Stimulated activated CD4-positive, alpha-beta T cell treated with anti-CD3 and anti-CD28 coated beads, TNF-alpha, amount 100 ng/mL, for 48 hours (primary cell): ENCODE data around the gene ITPR1.

Source experiments
- DNase-seq, 3 donors: peaks; one replicate each; pipeline ENCODE4 v3.0.0-alpha.2; 2020; ENCODE audit warnings: low read depth in 3 of 3

The ITPR1 gene

DNA sequence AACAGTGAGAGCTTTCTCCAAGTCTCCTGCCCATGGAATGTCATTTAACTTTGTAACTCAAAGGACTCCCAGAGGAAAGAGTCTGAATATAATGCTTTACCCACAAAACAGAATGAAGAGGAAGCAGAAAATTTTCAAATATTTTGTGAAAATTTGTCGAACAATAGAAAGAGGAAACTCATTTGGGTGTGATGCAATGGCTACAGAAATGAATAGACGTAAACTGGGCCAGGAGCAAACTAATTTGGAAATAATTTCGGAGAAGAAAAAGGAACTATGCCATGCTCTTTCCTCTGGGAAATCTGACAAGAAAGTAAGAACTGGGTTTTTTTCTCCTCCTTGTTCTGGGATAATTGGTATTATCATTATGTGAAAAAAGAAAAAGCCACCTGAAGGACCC, 14.9 kb upstream of the ITPR1 start:
- no peak for DNase-seq

DNA sequence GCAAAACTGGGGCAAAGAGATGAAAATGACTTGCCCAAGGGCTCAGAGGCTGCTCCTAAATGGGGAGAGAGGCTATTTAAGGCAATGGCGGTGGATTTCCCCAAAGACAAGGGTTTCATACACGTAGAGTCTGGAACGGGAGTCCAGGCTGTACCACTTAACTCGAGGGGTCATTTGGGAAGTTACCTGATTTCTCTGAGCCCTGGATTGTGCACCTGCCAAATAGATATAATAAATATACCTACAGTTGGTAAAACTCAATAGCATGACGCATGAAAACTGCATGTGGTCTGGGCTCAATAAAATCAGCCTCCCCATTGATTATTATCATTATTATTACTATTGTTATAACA, 1.3 kb upstream of the ITPR1 start:
- DNase-seq, result no peak

DNA sequence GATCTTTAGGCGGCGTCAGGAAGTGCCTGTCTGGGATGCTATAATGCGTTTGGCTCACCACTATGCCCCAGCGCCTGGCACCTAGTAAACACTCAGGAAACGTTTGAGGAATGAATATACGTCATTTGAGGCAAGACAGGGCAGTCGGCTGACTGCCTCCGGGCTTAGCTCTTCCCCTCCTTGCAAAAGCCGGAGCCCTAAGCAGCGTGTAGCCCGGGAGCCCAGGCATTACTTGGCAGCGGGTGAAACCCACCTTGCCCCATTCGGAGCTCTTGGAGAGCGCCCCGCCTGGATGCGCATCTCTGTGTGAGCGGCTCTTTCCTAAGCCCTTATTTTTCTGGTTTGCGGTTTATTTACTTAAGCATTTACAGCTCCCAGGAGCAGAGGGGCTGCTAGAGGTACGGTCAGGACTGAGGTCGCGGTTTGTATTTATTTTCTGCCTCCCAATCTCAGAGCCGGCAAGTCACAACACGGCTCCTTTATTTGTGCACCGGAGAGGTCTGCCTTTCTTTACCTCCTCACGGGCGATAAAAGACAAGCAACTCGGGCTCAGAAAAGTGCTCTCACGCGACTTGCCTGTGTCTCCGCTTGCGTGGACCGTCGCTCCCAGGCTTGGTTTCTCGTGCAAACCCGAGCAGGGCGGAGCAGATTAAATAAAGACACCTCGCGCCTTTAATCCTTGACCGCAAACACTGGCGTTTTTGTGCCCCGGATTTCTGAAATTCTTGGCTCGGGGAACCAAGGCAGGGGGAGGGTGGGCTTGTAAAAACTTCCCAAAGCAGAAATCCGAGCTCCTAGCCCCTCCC, 737 bp upstream of the ITPR1 start:
- peak in 1 of 3 donors; percentile 19 for DNase-seq

DNA sequence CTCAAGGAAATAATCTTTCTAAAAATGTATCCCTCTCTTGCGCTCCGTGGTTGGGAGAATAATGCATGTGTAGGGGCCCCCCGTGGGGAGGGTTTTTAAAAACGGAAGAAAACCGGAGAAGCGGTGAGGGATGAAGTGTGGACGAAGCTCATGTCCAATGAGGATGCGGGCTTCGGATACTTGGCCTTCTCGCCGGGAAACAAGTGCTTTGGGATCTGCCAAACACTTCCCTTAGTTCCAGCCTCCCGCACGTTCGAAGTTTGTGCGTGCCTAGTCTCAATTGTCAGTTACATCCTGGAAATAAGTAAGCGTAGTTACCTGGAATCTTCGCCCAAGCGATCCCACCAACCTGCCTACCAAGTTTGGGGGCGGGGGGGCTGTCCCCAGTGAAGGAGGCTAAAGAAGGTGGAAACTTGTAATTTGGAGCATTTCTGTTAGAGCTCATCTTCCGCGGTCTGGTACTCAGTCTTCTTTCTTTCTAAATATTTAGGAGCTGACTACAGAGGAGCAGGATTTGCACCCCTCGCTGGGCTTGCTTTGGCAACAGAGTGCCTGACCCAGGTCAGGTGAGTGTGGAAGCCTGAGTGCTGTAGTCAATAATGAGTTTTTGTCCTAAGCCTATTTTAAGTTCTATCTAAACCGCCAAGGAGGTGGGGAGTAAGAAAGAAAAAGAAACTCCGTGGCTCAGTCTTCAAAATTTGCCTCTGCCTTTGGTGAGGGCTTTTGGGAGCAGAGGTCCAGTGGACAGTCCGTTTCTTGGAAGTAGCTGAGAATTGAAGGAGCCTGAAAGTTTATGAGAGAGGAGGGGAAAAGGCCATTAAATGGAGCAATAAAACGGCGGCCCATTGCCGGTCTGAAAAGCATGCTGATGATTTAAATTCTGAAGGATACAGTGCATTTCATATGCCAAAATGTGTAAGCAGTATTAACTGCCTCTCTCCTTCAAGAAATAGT, 1.1 kb downstream of the ITPR1 start:
- DNase-seq, result no peak

DNA sequence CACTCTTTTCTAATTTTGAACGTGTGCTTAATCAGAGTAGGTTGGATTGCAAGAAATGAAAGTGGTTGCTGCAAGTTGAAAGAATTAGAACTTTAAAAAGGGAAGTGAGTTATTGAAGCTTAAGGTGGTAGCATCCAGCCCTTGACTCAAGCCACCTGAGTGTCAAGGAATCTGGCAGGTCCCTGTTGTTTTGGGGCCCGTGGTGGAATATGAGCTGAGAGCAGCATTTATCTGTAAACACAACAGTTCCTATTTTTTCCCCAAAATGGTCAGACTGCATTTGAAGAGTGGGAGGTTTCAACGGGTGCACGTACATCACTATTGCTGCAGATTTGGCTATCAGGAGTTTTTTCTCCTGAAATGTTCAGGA, 1.7 kb downstream of the ITPR1 start:
- no peak for DNase-seq

DNA sequence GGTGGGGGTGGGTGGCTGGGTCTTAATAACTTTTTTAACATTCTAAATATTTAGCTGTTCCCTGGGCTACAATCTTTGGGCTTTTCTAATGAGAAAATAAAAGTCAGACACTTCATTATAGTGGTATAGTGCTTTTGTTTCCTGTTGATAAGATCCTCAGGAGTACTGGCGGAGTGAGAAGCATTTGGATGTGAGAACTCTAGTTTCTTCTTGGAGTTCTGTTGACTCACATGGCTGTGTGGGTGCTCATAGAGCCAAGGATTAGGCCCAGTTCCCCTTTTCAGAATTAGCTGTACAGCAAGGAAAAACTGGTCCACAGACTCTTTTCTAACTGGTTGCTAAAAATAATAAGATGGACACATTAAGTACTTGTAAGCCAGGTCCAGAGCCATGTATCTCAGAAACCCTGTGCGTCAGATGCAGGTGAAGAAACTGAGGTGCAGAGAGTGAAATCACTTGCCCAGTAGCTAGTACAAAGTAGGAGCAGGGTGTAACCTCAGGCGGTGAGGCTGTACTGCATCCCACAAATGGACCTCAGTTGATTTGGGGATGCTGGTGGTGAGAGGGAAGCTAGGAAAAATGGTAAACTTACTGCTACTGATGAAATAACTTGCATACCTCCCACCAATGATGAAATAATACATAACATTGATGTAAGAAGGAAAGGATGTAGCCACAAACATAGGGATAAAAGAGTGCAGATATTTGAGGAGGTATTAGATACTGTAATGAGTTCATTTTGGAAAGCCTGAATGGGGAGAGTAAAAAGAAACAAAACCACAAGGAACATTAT, 2.3 kb downstream of the ITPR1 start:
- DNase-seq, result no peak

DNA sequence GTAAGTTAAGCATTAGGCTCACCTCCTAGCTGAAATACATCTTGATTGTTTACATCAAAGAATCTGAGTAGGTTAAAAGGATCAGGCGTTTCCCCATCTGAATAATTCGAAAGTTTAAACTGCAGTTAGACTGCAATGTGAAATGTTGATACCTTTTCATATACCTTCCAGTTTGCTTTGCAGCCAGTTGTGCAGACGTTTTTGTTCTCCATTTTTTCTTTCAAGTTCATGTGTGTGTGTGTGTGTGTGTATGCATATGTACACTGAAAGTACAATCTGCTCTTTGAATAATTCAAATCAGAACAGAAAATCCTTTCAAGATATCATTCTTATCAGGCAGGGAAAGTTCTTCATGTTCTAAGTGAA, 2.9 kb downstream of the ITPR1 start:
- DNase-seq, result no peak

DNA sequence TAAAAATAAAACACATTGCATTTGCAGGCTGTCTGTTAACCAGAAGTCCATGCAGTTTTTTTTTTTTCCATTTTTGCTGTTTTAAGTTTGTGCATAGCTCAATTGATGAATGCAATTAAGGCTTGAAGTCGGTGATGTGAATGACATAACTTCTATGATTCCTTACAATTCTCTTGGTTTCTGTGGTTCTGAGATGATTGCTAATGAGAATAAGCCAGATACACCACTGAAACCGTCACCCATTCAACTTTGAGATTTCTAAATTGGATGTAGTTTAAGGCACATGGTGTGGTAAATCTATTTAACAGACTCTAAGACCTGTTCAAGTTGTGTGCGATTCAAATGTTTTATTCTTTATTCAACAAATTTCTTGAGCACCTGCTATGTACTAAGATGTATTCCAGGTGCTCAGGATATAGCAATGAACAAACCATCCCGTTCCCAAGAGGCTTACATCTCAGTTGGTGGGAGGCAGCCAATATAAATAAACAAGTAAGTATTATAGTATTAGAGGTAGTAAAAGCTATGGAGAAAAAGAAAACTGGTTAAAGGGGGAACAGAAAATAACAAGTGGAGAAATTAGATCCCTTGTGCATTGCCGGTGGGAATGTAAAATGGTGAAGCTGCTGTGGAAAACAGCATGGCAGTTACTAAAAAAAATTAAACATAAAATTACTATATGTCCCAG, 4.0 kb downstream of the ITPR1 start:
- no peak for DNase-seq

DNA sequence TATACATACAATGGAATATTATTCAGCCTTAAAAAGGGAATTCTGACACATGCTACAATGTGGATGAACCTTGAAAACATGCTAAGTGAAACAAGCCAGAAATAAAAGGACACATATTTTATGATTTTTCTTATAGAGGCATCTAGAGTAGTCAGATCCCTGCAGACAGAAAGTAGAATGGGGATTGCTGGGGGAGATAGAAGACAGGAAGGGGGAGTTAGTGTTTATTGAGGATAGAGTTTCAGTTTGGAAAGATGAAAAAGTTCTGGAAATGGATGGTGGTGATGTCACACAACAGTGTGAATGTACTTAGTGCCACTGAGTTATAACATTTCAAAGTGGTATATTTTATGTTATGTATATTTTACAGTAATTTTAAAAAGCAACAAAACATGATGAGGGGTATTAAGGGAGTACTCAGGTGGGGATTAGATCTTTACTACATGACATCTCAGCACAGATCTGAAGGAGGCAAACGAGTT, 4.7 kb downstream of the ITPR1 start:
- no peak for DNase-seq

DNA sequence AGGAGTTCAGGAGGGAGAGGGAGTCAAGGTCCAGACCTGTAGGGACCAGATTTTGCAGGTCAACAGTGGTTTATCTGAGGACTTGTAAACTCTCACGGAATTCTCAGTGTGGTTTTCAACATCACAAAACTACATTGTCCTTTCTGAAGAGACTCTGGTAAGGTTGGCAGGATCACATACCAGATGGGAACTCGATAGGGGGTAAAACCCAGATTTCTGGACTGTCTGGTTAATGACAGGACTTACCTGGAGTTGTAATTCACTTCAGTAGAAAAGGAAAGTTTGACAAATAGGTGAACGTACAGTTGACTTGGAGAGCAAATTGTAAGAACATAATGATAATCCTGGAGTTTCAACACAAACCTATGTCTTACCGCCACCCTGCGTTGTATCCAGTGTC, 5.3 kb downstream of the ITPR1 start:
- no peak for DNase-seq

DNA sequence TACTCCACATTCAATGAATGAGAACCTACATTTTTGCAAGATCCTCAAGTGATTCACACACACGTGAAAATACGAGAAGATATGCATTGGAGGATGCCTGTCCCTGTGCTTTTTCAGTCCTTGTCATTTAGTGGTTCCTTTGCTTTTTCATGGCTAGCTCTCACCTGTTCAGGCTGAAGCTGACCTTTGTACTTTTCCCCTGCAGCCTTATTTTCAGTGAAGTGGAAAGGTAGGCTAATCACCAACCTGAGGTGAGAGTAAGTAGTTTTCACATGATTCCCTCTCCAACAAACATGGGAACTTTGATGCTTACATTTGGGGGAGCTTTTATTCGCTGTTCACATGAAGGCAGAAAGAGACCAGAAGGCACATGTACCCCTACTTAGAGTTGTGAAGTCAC, 8.3 kb downstream of the ITPR1 start:
- no peak for DNase-seq

DNA sequence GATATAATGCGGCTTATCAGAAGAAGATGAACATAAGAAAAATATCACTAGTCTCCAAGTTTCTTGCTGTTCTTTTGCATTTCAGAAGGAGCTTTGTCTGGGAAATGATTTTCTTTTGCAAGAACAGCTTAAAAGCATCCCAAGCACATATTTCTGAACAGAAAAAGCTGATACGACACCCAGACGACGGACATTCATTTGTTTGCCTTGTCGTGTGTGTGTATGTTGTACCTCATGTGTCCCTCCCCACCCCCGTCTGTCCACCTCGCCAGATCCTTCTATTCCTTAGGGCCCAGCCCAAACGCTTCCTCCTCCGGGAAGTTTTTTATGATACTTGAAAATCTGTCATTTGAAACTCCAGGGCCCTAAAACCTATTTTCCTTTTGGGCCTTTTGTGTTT, 8.8 kb downstream of the ITPR1 start:
- no peak for DNase-seq

DNA sequence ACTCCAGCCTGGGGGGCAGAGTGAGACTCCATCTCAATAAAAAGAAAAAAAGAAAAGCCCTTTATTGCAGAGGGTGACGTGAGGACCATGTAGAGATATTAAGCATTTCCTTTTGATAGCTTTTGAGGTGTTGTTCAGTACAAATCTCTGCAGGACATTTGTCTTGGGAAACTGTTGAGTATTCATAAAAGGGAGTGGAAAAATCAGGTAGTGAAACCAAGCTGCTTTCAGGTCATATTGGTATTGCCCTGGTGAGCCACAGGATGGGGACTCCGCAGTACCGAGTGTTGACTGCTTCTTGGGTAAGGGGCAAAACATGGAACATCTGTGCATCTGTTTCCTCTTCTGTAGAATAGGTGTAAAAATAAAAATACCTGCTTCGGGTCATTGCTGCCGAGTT, 9.9 kb downstream of the ITPR1 start:
- no peak for DNase-seq

DNA sequence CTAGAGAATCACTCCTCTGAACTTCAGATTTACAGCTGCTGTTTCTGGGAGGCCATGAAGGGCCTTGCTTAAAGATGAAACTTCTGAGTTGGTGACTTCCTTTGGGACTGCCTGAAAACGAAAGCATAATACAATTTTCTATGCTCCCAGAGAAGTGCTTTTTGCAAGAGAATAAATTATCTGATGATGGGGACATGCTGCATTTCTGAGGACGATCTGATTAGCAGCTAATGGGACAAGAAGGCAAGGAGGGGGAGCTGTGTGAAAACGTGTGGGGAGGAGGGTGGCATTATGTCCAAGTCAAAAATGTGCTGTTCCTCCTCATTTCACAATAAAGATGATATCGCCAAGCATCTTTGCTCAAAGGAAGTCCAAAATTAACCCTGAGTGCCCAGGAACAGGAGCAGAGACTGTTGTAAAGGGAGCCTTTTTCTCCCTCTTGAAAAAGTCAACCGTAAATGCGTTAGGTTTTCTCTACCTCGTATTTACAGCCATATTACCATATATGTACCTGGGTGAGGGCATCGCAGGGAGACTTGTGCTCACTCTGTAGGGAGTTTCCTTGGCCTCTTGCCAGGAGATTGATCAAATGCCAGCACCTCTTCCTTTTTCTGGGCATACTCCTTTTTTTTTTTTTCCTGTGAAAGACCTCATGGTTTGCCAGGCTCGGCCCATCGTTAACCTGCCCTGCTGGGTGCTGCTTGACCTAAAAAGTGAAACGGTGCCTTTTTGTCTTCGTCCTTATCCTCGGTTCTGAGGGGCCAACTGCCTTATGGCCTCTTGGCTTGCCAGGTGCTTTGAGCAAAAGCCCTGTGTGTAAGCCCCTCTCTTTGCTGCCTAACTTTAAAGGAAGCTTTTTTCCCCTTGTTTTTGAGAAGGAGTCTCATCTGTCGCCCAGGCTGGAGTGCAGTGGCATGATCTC, 11.5 kb downstream of the ITPR1 start:
- peak in 1 of 3 donors; percentile 25 for DNase-seq

DNA sequence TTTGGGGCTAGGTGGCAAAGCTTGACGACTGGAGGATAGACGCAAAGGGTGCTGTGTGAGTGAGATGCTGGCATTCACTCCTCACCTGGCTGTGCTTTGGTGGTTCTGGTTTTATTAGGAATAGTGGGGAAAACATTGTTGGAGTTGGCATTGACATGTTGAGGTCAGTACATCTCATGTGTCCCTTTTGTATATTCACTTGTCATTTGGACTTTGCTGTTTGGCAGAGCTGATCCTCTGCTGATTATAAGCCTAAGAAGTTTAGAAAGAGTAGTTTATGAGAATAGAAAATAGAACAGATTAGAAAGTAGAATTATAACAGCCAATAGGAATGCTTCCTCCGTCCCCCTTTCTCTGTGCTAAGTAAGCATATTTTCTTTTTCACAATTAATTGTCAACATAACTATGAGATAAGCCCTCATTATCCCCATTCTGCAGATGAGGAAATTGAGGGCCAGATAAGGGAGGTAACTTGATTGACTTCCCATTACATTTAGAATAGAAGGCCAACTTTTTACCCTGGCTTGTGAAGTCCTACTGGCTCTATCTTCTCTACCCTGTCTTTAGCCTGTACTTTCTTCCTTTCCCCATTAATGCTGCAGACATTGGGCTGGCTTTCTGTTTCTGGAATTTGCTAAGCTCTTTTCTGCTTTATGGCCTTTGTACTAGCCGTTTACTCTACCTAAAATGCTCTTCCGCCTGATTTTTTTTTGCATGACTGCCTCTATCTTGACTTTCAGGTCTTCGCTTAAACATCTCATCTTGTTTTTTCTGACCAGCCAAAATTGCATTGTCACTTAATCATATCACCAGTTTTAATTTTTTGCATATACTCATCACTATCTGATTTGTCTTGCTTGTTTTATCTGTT, 12.8 kb downstream of the ITPR1 start:
- DNase-seq, result no peak

DNA sequence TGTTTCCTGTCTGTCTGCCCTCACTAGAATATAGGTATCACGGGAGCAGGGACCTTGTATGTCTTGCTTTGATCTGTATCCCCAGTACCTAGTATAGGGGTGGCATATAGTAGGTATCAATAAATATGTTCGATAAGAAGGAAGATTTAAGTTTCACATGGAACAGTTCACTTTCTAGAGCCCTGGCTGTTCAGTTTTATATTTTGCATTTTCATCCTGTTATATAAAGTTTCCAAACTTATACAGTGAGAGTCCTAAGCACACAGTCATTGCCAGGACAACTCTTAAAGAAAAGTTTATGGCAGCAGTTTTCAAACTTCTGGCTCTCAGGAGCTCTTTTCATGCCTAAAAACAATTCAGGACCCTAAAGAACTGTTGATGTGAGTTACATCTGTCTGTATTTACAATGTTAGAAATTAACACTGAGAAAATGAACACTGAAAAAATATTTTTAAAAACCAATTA, 13.4 kb downstream of the ITPR1 start:
- no peak for DNase-seq

DNA sequence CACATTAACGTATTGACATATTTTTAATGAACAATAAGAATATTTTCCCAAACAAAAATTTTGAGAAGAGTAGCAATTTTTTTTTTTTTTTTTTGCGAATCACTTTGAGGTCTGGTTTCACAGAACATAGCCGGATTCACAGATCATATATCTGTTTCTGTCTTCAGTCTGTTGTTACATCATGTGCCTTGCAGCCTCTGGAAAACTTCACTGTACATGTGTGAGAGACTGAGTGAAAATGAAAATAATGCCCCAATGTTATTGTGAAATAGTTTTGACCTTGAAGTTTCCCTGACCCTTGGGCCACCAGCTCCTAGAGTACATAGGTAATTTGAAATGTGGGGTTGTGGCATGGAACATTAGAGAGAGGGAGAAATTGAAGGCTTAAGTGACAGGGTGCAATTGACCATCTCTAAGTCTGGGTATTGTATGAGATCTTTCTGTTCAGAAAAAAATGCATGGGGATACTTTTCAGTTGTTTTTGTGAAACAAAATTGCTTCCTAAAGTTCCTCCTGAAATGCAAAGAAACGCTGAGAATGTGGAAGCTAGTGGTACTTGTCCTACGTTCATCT, 14.0 kb downstream of the ITPR1 start:
- DNase-seq, result no peak

DNA sequence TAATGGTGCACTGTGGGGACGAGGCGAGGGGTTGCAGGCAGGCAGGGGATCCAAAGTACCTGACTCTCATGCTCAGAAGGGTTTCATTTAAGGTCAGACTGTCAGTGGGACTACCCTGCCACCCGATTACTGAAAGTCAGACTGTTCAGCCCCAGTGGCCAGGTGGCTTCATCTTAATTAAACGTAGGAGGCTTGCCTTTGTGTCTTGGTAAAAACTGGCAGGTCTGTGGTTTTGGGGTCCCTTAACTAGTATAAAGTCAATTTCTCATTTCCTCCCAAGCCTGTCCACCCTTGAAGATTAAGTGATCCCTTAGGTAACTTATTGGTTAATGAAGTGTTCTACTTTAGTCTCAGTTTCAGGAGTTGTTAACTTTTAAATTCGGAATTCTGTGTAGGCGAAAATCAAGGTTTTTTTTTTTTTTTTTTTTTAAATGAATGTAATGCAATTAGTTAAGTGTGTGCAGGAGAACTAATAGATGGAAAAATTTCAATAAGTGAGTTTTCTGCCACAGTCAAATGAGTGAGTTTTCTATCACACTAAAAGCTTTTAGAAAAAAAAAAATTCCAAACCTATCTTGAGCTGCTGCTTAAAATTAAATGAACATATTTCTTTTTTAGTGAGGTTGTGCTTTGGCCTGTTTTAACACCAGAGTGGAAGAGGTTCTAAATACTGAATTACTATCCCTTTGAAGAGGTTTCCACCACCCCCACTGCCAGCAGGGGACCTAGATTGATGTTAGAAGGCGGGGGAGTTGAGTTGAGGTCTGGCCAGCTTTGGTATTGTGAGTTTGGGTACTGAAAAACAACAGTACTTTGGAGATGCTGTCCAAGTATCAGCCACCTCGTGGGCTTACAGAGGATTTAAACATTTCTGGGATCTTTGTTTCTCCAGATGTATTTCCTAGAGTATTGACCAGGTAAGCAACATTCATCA, 15.2 kb downstream of the ITPR1 start:
- no peak for DNase-seq
